Measurements from ENCODE around the gene CDH26. TPM values are rescaled to one million over a fixed set of nuclear protein-coding genes. Genes with fewer than 3 reads are reported as not detected.

CDH26 gene
- total and polyA plus RNA-seq, 12 donors: 0.27 to 2.9 (median 0.84) TPM; not detected in 1

- TF ChIP-seq CTCF (IDR thresholded peaks at IDR 0.05) (peak in 1 of 6 experiments; percentile 12), POLR2A (IDR thresholded peaks at IDR 0.05) (peak; percentile 87 to 97)
- Histone ChIP-seq H3K9me3 (replicated peaks in 1 of 3) (no peaks in the 10 kb centered on the region), H3K36me3 (replicated peaks in 1 of 2) (peaks cover 0 to 24% of the 10 kb centered on the region in 2 donors), H3K4me1 (replicated peaks in 1 of 2) (peaks cover 19 to 50% of the 10 kb centered on the region in 2 donors), H3K27ac (peak within 1 kb of the TSS; percentile 95 to 100 (median 96)), H3K27me3 (no peaks in the 10 kb centered on the region), H3K4me3 (peak within 1 kb of the TSS in 3 of 4 donors; percentile 54 to 85 (median 69))
- peak; percentile 94 to 99 (median 97) for DNase-seq
- 0 to 1% (median 0%) methylated on average over 20 to 57 of the region's 57 CpGs for WGBS, 4 donors
- intact Hi-C loops (cut with DNase I): no loop called here
These were observed 17.9 kb upstream of the CDH26 start, which contains the start of the genes FAM217B and PPP1R3D for GRCh38 chr20:59940129-59940955. TSS of gene FAM217B (plus strand) at chr20:59940389. CDS start at chr20:59943944, 3,555 bp downstream. TSS of gene PPP1R3D (minus strand) at chr20:59940305. CDS start at chr20:59939931, 374 bp downstream.

GRCh38 chr20:59940956-59941294 is 17.3 kb upstream of the CDH26 start:
- DNase-seq: no peak
- Histone ChIP-seq H3K4me1 (replicated peaks in 1 of 2) (peaks cover 19 to 50% of the 10 kb centered on the region in 2 donors), H3K4me3 (peak overlapping the region in 2 of 4 donors; percentile 54 to 85), H3K27ac (peak overlapping the region; percentile 95 to 100 (median 96)), H3K9me3 (replicated peaks in 1 of 3) (no peaks in the 10 kb centered on the region), H3K36me3 (replicated peaks in 1 of 2) (peaks cover 0 to 24% of the 10 kb centered on the region in 2 donors), H3K27me3 (no peaks in the 10 kb centered on the region)
- intact Hi-C loops (cut with DNase I): no loop called here
- WGBS, 4 donors: 0% methylated on average over 4 of the region's 4 CpGs
- no peak for TF ChIP-seq CTCF (IDR thresholded peaks at IDR 0.05)
- no peak for TF ChIP-seq POLR2A (IDR thresholded peaks at IDR 0.05)

- H3K36me3 ChIP-seq (replicated peaks in 1 of 2): peaks cover 0 to 24% of the 10 kb centered on the region in 2 donors
- H3K4me1 ChIP-seq (replicated peaks in 1 of 2): peaks cover 19 to 39% of the 10 kb centered on the region in 2 donors
- no peaks in the 10 kb centered on the region for H3K9me3 ChIP-seq (replicated peaks in 1 of 3)
- H3K27ac ChIP-seq: no peak overlapping the region
- H3K27me3 ChIP-seq: no peaks in the 10 kb centered on the region
- no peak for TF ChIP-seq CTCF (IDR thresholded peaks at IDR 0.05)
- no peak for TF ChIP-seq POLR2A (IDR thresholded peaks at IDR 0.05)
- DNase-seq: no peak
- WGBS, 4 donors: 71 to 86% (median 82%) methylated on average over 2 of the region's 2 CpGs
- intact Hi-C loops (cut with DNase I): no loop called here
- no peak overlapping the region for H3K4me3 ChIP-seq
These were observed 16.0 kb upstream of the CDH26 start for GRCh38 chr20:59942245-59942644.

- Histone ChIP-seq H3K36me3 (replicated peaks in 1 of 2) (peaks cover 0 to 24% of the 10 kb centered on the region in 2 donors), H3K4me3 (no peak overlapping the region), H3K4me1 (replicated peaks in 1 of 2) (peaks cover 5 to 33% of the 10 kb centered on the region in 2 donors), H3K27ac (no peak overlapping the region), H3K27me3 (no peaks in the 10 kb centered on the region), H3K9me3 (replicated peaks in 1 of 3) (no peaks in the 10 kb centered on the region)
- DNase-seq: no peak
- TF ChIP-seq POLR2A (IDR thresholded peaks at IDR 0.05) (no peak), CTCF (IDR thresholded peaks at IDR 0.05) (no peak)
- intact Hi-C loops (cut with DNase I): no loop called here
- WGBS, 4 donors: 89 to 94% (median 89%) methylated on average over 7 of the region's 7 CpGs
These were observed 13.5 kb upstream of the CDH26 start for GRCh38 chr20:59944726-59945125.
